CD4-positive, alpha-beta T cell treated with Interleukin-15 for 1 hour (primary cell): ENCODE results near the gene PARD6G.
"Not testable (repeated sequence)": the region's sequence is repeated elsewhere in the genome, so short reads cannot be mapped to it uniquely, and the experiment has no call there.

Experiments used
- DNase-seq: peaks from one replicate; pipeline ENCODE4 v3.0.0-alpha.2; 2020

PARD6G gene

DNA sequence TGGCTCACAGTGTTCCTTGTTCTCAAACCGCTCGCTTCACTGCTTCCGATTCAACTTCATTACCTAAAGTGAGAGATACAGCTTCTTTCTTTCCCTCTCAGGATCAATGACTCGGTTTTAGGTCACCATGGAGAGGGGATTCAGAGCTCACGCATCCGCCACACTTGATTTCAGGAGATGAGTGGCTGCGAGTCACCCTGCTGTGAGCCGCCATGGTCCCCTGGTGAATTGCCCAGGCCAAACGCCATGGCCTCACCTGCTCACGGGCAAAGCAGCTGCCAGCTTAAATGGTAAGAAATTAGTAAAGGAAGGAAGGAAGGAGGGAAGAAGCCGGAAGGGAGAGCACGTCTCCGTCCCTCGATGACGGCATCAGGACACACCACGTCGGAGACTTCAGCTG lies 77.7 kb downstream of the PARD6G start:
- no peak for DNase-seq

DNA sequence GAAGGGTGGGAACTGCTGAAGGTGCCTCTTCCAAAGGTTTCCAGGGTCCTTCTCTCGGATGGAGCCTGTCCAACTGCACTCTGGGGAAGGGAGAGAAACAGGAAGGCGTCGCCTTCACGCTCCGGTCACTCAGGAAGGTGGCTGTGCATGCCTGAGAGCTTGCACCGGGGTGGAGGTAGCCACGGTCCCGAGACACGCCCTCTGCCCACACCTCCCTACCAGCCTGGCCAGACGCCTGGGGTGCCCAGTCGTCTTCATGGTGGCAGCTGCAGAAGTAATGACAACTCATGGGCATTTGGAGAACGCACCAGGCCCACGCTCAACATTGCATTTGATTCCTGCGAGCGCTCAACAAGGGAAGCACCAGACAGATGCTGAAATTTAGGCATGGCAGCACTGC lies 78.3 kb downstream of the PARD6G start:
- no peak for DNase-seq

DNA sequence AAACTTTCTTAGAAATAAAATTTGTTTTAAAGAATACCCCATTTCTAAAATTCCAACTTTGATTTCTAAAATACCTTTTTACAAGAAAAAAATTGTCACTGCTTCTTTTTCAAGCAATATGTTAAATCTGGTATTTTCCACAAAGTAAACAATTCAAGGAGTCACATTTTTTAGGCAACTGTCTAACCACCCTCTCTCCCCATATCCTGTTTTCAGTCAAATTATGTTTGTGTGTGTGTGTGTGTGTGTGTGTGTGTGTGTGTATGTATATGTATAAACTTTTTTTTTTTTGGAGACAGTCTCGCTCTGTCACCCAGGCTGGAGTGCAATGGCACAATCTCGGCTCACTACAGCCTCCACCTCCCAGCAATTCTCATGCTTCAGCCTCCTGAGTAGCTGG lies 79.0 kb downstream of the PARD6G start:
- DNase-seq: no peak

DNA sequence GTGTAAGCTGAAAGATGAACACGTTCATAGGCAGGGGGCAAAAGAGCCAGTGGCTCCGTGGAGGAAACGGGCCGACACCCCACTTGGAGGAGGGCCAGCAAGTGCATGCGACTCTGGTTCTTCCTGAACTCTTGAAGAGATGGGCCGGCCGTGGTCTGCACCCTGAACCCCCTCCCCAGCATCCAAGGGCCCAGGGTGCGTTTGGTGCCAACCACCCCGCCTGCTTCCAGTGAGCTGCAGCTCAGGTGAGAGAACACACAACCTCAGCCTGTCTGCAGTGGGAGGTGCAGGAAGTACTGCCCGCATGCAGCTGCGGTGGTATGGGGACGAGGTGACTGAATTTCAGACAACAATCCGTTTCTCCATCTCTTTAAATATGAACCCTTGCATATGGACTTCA lies 79.4 kb downstream of the PARD6G start:
- no peak for DNase-seq

DNA sequence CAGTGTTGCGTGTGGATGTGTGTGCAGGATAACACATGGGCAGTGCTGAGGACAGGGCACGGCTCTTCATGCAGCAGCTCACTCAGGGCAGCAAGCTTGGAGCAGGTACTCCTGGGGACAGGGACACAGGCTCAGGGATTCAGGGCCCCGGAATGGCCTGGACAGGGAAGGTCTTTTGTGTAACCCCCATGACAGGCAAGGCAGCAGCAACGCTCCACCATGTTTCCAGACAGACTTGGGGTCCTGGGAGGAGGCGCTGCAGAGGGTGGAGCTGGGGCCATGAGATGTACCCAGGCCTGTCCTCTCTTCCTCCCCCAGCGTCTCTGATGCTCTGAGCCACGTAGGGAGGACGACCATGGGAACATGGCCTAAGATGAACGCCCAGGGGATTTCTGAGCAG lies 80.0 kb downstream of the PARD6G start:
- no peak for DNase-seq

DNA sequence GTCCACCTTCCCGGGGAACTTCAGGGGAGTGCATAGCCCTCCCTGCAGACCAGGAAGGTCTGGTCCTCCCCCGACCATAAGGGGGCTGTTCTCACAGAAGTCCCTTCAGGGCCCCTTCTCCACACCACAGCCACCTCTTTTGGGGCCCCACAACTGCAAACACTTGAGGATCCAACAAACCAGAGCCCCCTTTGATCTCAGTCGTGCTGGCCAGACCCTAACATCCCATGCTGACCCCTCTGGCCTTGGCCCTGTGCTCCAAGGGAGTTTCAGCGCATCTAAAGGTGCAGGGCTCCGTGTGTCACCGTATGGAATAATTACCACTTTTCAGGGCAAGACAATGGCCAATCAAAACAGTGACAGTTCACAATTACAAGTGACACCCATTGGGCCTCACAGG lies 80.6 kb downstream of the PARD6G start:
- DNase-seq: no peak

DNA sequence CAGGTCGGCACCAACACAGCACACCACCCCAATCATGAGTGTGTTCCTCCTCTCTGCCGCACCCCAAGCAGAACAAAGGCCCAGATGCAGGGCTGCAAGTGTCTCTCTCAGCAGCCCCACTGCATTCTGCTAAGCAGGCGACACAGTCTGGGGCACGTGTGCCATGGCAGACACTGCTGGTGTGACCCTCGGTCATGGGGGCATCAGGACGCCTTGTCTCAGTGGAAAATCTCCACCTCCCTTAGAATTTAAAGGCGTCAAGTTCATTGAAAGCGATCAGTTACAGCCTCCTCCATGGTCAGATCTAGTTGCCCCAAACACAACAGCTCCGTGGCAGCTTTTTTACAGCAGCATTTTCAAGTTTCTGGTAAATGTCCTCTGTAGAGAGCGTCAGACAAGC lies 81.1 kb downstream of the PARD6G start:
- no peak for DNase-seq

DNA sequence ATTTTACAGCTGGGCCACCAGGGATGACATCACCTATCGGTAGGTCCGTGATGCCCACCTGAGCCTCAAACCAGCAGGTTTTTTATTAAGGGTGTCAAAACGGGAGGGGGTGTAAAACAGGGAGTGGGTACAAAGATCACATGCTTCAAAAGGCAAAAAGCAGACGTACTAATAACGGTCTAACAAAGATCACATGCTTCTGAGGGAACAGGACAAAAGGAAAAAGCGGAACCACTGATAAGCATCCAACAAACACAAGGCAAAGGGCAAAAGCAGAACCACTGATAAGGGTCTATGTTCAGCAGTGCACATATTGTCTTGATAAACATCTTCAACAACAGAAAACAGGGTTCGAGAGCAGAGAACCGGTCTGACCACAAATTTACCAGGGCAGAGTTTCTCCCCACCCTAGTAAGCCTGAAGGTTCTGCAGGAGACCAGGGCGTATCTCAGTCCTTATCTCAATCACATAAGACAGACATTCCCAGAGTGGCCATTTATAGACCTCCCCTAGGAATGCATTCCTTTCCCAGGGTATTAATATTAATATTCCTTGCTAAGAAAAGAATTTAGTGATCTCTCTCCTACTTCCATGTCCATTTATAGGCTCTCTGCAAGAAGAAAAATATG lies 82.5 kb downstream of the PARD6G start:
- DNase-seq: not testable (repeated sequence)

DNA sequence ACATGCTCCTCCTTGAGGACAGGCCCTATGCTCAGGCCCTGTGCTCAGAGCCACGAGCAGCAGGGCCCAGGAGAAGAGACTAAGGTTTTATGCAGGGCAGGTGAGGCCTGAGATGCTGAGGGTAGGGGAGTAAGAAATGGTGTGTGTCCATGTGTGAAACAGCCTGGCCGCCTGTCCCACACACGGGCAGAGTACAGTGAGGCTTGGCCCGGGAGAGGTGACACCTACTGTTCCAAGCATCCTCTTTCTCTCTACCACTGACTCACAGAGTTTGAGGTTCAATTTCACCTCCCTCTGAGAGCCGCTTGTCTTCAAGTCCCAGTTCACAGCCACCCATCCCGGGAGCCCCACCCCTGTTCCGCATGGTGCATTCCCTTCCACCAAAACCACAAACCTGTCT lies 84.1 kb downstream of the PARD6G start:
- DNase-seq: no peak

DNA sequence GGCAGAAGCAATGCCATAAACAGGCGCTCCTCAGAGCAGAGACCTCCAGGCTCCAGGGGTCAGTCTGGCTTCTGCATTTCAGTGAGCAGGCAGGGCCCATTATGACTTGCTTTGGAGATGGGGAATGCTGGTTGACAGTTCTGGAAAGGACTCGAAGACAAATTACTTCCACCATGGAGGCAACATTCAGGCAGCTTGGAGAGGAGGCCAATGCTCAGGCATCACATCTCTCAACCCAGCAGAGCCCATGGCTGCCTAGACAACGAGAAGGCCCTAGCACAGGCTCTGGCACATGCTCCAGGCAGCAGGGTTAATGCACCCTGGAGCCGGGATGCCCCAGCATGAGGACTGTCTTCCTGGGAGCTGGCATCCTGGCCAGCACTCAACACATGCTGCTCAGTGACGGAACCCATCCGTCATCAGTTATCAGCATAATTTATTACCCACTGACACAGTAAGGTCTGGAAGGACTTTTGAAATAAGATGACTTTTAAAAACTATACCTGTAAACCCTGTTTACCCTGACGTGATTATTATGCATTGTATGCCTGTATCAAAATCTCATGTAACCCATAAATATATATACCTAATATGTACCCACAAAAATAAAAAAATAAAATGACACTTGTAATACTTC lies 85.4 kb downstream of the PARD6G start:
- no peak for DNase-seq

DNA sequence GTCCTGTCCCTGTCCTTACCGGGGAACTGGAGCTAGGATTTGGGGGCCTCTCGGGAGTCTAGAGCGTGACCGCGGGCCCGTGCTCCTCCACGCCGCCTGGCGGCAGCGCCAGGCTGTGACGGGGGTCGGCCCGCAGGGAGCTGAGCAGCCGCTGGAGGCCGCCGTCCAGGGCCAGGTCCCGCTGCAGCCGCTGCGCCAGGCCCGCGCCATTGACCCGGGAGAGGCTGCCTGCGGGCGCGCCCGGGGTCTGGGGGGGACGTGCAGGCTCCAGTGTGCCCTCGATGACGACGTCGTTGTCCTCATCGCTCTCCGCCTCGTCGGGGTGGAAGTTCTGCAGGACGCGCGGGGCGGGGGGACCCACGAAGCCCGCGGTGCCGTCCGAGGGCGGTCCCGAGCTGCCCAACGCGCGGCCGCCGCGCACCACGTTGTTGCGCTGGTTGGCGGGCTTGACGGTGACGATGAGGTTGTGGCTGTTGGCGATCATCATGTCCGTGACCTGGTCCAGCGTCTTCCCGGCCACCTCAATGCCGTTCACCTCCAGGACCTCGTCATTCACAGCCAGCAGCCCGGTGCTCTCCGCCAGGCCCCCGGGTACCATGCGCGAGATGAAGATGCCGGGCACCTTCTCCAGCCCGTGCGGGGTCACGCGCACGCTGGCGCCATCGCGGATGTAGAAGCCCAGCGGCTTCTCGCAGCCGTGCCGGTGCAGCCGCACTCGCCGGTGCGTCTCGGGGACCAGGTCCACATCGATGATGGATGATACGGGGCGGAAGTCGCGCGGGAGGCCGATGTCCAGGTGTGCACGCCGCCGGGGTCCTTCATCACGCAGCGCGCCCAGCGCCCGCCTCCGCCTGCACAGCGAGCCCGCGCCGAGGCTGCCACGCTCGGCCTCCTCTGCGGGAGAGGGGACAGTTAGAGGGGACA lies 87.3 kb downstream of the PARD6G start:
- DNase-seq: peak; percentile 31

DNA sequence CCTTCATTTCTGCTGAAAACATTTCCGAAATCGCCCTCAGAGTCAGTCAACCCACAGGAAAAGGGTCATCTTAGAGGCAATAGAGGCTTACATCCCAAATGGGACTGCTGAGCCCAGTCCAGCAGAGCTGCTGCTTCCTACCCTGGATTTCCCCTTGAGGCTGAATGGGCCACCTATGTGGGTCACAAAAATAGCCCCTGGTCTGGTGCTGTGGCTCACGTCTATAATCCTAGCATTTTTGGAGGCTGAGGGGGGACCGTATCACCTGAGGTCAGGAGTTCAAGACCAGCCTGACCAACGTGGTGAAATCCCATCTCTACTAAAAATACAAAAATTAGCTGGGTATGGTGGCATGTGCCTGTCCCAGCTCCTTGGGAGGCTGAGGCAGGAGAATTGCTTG lies 88.9 kb downstream of the PARD6G start:
- DNase-seq: no peak

DNA sequence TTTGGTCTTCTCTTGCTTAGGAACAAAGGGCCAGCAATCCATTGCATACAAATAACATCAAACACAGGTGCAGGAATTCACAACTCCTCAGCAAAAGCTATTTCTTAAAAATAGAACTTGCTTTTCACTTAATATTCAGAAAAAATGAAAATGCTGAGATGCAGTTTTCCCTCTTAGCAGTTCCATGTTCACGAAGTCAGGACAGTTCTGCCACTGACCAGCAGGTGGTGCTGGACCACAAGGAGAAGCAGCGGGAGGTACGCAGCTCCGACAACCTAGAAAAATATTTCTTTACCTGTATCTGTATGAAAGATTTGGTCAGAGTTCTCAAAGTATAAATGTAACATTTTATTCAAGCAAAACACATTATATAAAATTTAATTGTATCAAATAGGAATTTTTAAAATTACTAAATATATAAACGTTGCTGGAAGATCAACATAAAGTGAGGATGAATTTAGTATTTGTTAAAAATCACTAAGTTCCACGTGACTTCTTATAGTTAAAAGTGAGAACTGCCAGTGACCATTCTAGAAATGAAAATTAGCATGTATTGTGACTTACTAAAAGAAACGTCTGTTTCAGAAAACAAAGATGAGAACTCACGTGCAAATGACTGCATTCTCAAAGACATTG lies 89.5 kb downstream of the PARD6G start:
- DNase-seq: peak; percentile 58

DNA sequence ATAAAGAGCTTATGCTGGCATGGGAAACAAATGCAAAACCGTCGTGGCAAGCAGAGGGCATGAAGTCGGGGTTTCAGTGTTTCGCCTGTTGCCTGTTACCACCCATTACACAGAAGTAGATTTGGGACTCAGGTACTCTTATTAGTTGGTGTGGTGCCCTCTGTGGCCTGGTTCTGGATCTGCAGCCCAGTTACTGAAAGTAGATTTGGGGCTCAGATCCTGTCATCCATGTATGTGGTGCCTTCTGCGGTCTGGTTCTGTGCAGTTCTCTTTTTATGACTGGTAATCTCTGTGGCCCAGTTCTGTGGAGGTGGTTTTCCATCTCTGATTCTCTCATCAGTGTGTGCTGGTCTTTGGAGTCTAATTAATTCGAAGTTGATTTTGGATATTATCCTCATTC lies 93.0 kb downstream of the PARD6G start:
- DNase-seq: peak; percentile 39

DNA sequence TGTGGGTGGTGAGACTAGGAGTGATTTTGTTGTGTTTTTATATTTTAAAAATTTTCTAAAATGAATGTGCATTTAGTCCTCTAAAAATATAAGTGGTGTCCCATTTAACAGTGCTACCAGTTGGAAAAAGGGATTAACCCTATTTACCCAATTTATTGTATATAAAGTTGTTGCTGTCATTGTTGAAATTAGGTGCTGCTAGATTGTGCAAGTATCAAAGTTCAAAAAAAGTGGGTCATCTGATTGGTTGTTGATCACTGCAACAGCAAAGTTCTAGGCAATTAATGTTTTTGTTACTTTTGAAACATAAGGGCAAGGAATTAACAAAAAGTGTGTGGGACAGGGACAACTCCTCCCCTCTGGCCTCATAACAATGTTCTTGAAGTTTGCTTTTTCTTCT lies 97.6 kb downstream of the PARD6G start:
- no peak for DNase-seq

DNA sequence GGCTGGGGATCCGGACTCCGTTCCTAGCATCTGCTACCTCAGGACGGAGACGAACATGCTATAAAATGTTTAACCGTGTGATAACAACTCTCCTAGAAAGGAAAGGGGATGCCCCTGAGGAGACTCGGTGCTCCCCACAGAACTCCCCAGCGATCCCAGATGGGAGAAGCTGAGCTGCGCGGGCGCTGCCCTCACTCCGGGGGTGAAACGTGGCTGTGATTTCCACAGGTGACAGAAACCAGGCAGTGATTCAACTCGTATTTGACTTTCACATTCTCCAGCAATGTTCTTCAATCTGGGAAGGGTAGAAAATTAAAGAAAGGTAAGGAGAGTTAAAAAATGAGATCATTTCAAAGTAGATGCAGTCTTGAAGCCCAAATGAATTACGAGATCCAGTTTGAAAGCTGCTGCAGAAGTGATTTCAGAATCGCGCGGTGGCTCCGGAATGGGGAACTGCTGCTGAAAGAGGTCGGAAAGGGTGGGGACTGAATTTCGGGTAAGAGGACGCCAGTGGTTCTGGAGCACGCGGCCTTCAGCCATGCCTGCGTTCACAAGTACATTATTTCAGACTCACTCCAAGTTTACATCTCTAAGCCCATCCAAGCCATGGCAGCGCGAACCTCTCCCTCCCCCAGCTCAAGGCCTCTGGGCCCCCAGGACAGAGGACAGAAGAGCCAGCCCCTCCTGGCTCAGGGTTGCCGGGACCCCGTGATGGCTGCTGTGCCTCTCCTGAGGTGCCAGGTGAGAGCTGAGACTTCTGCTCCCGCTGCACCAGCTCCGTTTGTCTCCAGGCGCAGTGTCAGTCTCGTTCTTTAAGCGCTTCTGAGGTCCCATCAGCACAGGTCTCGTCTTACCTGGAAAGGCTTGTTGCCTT lies 98.8 kb downstream of the PARD6G start:
- DNase-seq: no peak

DNA sequence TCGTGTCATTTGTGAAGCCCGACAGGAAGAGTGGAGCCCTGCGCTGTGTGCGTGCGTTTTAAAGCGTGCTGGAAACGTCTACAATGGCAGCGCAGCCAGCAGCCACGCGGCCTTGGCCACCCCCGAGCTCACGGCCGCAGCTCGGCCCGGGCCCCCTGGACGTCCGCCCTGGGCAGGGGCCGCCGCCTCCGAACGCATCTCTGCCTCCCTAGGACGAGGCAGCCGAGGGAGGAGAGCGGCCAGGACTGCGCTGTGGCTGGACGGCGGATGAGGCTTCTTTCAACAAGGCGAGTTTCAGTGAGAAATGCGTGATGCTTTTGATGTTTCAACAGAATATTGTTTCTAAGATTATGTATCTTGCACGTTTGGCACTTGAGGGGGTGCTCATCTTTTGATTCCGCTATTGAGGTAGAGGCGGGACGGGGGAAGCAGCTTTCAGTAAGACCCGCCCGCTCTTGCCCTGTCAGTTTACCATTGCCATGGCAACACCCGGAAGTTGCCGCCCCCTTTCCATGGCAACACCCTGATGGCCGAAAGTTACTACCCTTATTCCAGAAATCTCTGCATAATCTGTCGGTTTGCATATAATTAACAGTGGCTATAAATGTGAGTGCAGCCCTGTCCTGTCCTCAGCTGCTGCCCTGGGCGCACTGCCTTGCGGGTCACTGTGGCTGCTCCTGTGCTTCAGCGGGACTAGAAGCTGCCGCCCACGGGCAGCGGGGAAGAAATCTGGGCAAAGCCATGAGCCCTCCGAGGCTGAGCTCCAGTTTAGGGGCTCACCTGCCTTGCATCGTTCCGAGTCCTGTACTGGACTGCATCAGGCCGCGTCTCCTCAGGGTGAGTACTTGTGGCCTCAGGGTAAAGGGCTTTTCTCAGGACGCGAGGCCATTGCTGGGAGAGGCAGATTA lies 99.6 kb downstream of the PARD6G start:
- DNase-seq: peak; percentile 85

DNA sequence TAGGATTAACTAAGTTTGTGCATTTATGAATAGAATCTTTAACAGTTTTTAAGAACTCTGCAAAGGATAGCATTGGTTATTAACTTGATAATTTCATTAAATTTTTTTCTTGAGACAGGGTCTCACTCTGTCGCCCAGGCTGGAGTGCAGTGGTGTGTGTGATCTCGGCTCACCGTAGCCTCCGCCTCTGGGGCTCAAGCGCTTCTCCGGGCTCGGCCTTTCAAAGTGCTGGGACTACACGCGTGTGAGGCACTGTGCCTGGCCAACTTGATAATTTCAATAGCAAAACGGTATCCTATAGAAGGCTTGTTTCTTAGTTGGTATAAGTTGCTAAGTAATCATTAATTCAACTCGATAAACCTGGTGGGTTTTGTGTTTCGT lies 100.3 kb downstream of the PARD6G start:
- no peak for DNase-seq

DNA sequence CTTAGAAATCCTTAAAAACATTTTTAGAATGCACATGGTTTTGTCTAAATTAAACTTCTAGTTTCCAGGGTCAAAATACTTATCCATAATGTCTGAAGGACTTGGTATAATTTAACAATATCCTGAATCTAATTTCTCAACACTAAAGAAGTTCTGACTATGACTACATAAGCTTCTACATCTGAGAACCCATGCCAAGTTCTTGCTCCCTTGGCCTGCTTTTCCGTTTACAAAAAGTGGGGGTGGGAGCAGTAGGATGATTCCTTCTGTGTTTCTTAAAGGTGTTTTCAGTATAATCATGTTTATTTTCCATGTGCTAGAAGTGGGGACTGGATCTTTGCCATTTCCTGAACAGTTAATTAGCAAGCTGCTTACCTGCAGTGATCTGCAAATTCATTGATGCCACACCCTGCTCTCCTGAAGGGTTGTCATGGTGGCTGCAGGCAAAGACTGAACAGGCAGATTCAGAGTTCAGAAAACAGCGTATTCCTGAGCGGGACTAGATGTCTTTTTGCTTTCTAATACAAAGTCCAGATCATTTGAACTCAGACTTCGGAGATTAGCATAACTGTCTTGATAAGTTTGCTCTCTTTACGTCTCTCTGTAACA lies 102.0 kb downstream of the PARD6G start:
- DNase-seq: no peak

DNA sequence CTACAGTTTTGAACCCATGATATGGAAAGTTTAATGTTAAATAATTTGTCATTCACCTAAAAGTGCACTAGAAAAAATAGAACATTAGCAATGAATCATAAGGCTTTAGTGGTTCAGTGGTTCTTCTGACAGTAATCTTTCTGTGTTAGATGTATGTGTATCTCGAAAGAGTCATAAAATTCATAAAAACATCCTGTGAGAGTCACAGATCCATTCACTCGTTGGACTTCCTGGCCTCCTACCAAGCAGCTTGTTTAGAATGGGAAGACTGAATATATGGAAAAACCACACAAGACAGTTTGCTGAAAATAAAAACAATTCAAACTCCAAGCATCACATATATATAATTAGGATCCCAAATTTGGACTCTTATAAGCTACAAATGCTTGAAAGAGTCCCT lies 103.4 kb downstream of the PARD6G start:
- no peak for DNase-seq

DNA sequence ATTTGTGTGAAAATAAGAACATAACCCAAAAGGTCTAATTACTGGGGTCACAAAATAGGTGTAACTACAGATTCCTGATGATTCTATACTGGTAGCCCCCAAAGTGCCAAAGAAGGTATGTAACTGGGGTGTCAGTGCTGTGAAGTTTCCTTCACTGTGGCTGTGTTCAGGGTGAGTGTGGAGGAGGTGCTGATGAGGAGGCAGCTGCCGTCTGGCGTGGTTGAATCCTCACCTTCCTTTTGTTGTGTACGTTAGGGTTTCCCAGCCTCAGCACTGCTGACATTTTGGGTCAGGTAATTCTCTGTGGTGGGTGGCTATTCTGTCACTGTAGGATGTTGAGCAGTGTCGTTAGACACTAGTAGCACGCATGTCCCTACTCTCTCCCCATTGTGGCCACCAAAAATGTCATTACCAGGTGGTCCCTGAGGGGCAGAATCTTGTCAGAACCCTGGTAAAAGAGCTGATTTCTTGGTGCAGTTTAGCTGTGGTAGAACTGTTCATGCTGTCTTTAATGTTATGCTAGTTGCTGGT lies 106.8 kb downstream of the PARD6G start:
- DNase-seq: no peak
